Gastroesophageal sphincter (tissue), 4 donors: ENCODE results near the gene LMNB1. TPM values are rescaled to one million over a fixed set of nuclear protein-coding genes. Genes with fewer than 3 reads are reported as not detected.
"Not testable (repeated sequence)": the region's sequence is repeated elsewhere in the genome, so short reads cannot be mapped to it uniquely, and the experiment has no call there.

Experiments
- ATAC-seq: fragments of 150-250 bp; one replicate; pipeline ENCODE4 v1.9.1; 2016; ENCODE audit warnings: mild to moderate bottlenecking, moderate library complexity
- H3K27ac ChIP-seq, 4 donors: fragments of 200-600 bp; sonication (generic) in 3 of 4; 1 replicate in 3 of 4; 2 replicates in 1 of 4; pipeline ENCODE4 v1.5.1; 2016 to 2019
- H3K27me3 ChIP-seq: fragments of 200-600 bp; sonication (generic); one replicate; pipeline ENCODE4 v1.5.1; 2019
- H3K36me3 ChIP-seq, 2 donors: fragments of 200-600 bp; sonication (generic); one replicate each; pipeline ENCODE4 v1.5.1; 2019; ENCODE audit warnings: control low read depth in 1 of 2
- H3K4me1 ChIP-seq, 3 donors: fragments of 200-600 bp; sonication (generic); 1 replicate in 2 of 3; 2 replicates in 1 of 3; pipeline ENCODE4 v1.5.1; 2016 to 2019; ENCODE audit warnings: control low read depth in 2 of 3
- H3K4me3 ChIP-seq, 2 donors: fragments of 200-600 bp; sonication (generic); one replicate each; pipeline ENCODE4 v1.5.1; 2019; ENCODE audit warnings: mild to moderate bottlenecking in 1 of 2, moderate library complexity in 1 of 2
- H3K9me3 ChIP-seq, 3 donors: fragments of 200-600 bp; sonication (generic); one replicate each; pipeline ENCODE4 v1.5.1; 2017 to 2019; ENCODE audit warnings: control low read depth in 2 of 3
- CTCF ChIP-seq, 4 experiments: fragments of 200-600 bp in 2 of 4; fragments of 450-650 bp in 2 of 4; sonication (generic) in 1 of 4; IDR thresholded peaks; one replicate each; pipeline ENCODE4 v1.5.1; 2017 to 2019; ENCODE audit warnings: antibody characterized with exemption in 4 of 4, mild to moderate bottlenecking in 2 of 4, moderate library complexity in 2 of 4
- EP300 ChIP-seq: sonication (generic); formaldehyde crosslinking; IDR thresholded peaks from one replicate; pipeline ENCODE4 v1.6.1; 2017; ENCODE audit warnings: antibody characterized with exemption, mild to moderate bottlenecking
- POLR2A ChIP-seq, 2 donors: fragments of 450-650 bp; IDR thresholded peaks; one replicate each; pipeline ENCODE4 v1.6.1; 2017; ENCODE audit warnings: antibody characterized with exemption in 2 of 2, mild to moderate bottlenecking in 2 of 2, moderate library complexity in 1 of 2
- POLR2AphosphoS5 ChIP-seq: sonication (generic); formaldehyde crosslinking; IDR thresholded peaks from one replicate; pipeline ENCODE4 v1.6.1; 2017; ENCODE audit warnings: antibody characterized with exemption
- WGBS, 2 donors: methylation state at CpG; one replicate each; pipeline ENCODE4 v1.1.5; 2018; ENCODE audit warnings: low coverage in 1 of 2; 5-methylcytosine and 5-hydroxymethylcytosine counted together
- total RNA-seq, 4 donors: library from RNA; depleted of rRNA; stranded (reverse); fragments of >200 nt; gene quantifications; one replicate each; pipeline ENCODE4 v1.1.0, GENCODE V29; 2016

LMNB1 gene
- total RNA-seq, 4 donors from 2014 or later, result 3.2 to 14.3 (median 6.6) TPM

- 37 to 100% methylated on average over 3 of the region's 3 CpGs for WGBS, 2 donors
- no peaks in the 10 kb centered on the region for H3K9me3 ChIP-seq
- ATAC-seq, result no peak
- peaks cover 7% of the 10 kb centered on the region for H3K27me3 ChIP-seq
- TF ChIP-seq POLR2AphosphoS5 (peak; percentile 43), POLR2A (IDR thresholded peaks at IDR 0.05) (no peak), EP300 (no peak), CTCF (IDR thresholded peaks at IDR 0.05) (no peak)
- H3K27ac ChIP-seq, result peak overlapping the region in 2 of 4 donors; percentile 71 to 79
- peaks cover 0 to 45% (median 11%) of the 10 kb centered on the region in 3 donors for H3K4me1 ChIP-seq
- H3K4me3 ChIP-seq, result no peak overlapping the region
- no peaks in the 10 kb centered on the region for H3K36me3 ChIP-seq
Observed at GRCh38 chr5:126849101-126849678, 72.3 kb downstream of the LMNB1 start.

GRCh38 chr5:126851501-126852011, 74.6 kb downstream of the LMNB1 start:
- TF ChIP-seq EP300 (no peak), POLR2AphosphoS5 (no peak), CTCF (IDR thresholded peaks at IDR 0.05) (no peak), POLR2A (IDR thresholded peaks at IDR 0.05) (no peak)
- Histone ChIP-seq H3K4me1 (peaks cover 0 to 34% (median 9%) of the 10 kb centered on the region in 3 donors), H3K36me3 (no peaks in the 10 kb centered on the region), H3K9me3 (no peaks in the 10 kb centered on the region), H3K27ac (peak overlapping the region in 3 of 4 donors; percentile 32 to 67 (median 47)), H3K4me3 (no peak overlapping the region), H3K27me3 (peaks cover 12% of the 10 kb centered on the region)
- ATAC-seq, result peak; percentile 48
- WGBS, 2 donors, result 28 to 72% methylated on average over 7 to 9 of the region's 14 CpGs

GRCh38 chr5:126852091-126852571, 75.2 kb downstream of the LMNB1 start:
- no peak for TF ChIP-seq CTCF (IDR thresholded peaks at IDR 0.05)
- TF ChIP-seq POLR2AphosphoS5, result peak; percentile 61
- Histone ChIP-seq H3K4me3 (no peak overlapping the region), H3K36me3 (no peaks in the 10 kb centered on the region), H3K9me3 (no peaks in the 10 kb centered on the region), H3K4me1 (peaks cover 0 to 28% (median 4%) of the 10 kb centered on the region in 3 donors), H3K27me3 (peaks cover 14% of the 10 kb centered on the region), H3K27ac (peak overlapping the region in 3 of 4 donors; percentile 32 to 67 (median 47))
- WGBS, 2 donors, result 45 to 50% methylated on average over 3 to 4 of the region's 4 CpGs
- peak; percentile 81 for ATAC-seq

GRCh38 chr5:126852841-126853271, 75.9 kb downstream of the LMNB1 start:
- H3K27ac ChIP-seq, result peak overlapping the region in 3 of 4 donors; percentile 32 to 67 (median 47)
- H3K4me1 ChIP-seq, result peaks cover 0 to 29% (median 0%) of the 10 kb centered on the region in 3 donors
- no peaks in the 10 kb centered on the region for H3K36me3 ChIP-seq
- H3K9me3 ChIP-seq, result no peaks in the 10 kb centered on the region
- H3K4me3 ChIP-seq, result no peak overlapping the region
- peaks cover 14% of the 10 kb centered on the region for H3K27me3 ChIP-seq
- 48 to 60% methylated on average over 1 to 5 of the region's 7 CpGs for WGBS, 2 donors
- no peak for ATAC-seq
- TF ChIP-seq EP300, result no peak
- no peak for TF ChIP-seq POLR2AphosphoS5
- no peak for TF ChIP-seq POLR2A (IDR thresholded peaks at IDR 0.05)
- no peak for TF ChIP-seq CTCF (IDR thresholded peaks at IDR 0.05)

GRCh38 chr5:126853541-126854307, 76.8 kb downstream of the LMNB1 start:
- Histone ChIP-seq H3K4me1 (peaks cover 0 to 25% (median 0%) of the 10 kb centered on the region in 3 donors), H3K27me3 (peaks cover 18% of the 10 kb centered on the region)
- not testable (repeated sequence) for H3K4me3 ChIP-seq, H3K36me3 ChIP-seq, H3K27ac ChIP-seq, ATAC-seq, H3K9me3 ChIP-seq
- WGBS, 2 donors, result 90 to 93% methylated on average over 9 to 13 of the region's 27 CpGs
